GM18951 (cell line): ENCODE measurements around the gene MAGI3.
"Not testable (repeated sequence)": the region's sequence is repeated elsewhere in the genome, so short reads cannot be mapped to it uniquely, and the experiment has no call there.

Source experiments
- POLR2A ChIP-seq: IDR thresholded peaks from 4 replicates; pipeline ENCODE4 v1.6.1; 2011; ENCODE audit warnings: mild to moderate bottlenecking; ENCODE audit not compliant: insufficient read length, insufficient read depth; ENCODE audit errors: extremely low read depth
- in situ Hi-C: fragments of 300-500 bp; cut with MboI; formaldehyde crosslinking; loops from one replicate; pipeline ENCODE4 v1.12.0; 2022; ENCODE audit warnings: low sequenced_read_pairs, mixed read lengths, inconsistent platforms; ENCODE audit not compliant: unreplicated experiment

MAGI3 gene

GRCh38 chr1:113493533-113493932 lies 103.2 kb downstream of the MAGI3 start:
- TF ChIP-seq POLR2A = no peak
- in situ Hi-C loops = no loop called here

GRCh38 chr1:113505357-113505756 lies 115.0 kb downstream of the MAGI3 start:
- in situ Hi-C loops = no loop called here
- no peak for TF ChIP-seq POLR2A

GRCh38 chr1:113507552-113508214 lies 117.4 kb downstream of the MAGI3 start:
- TF ChIP-seq POLR2A = no peak
- in situ Hi-C loops = no loop called here

- TF ChIP-seq POLR2A = no peak
- in situ Hi-C loops = no loop called here
Observed at GRCh38 chr1:113508364-113509164, 118.2 kb downstream of the MAGI3 start.

- in situ Hi-C loops = not testable (repeated sequence)
Observed at GRCh38 chr1:113509766-113510165, 119.5 kb downstream of the MAGI3 start.

GRCh38 chr1:113511269-113511668 lies 121.0 kb downstream of the MAGI3 start:
- no peak for TF ChIP-seq POLR2A
- in situ Hi-C loops = no loop called here

GRCh38 chr1:113515498-113515897 lies 125.2 kb downstream of the MAGI3 start:
- in situ Hi-C loops = no loop called here
- TF ChIP-seq POLR2A = no peak

- in situ Hi-C loops = no loop called here
- no peak for TF ChIP-seq POLR2A
Observed at GRCh38 chr1:113517346-113517745, 127.0 kb downstream of the MAGI3 start.

GRCh38 chr1:113517983-113518382 lies 127.7 kb downstream of the MAGI3 start:
- TF ChIP-seq POLR2A = no peak
- in situ Hi-C loops = no loop called here

GRCh38 chr1:113519556-113519955 lies 129.2 kb downstream of the MAGI3 start:
- in situ Hi-C loops = no loop called here
- TF ChIP-seq POLR2A = no peak

- in situ Hi-C loops = no loop called here
- no peak for TF ChIP-seq POLR2A
Observed at GRCh38 chr1:113530021-113530420, 139.7 kb downstream of the MAGI3 start.

GRCh38 chr1:113531321-113531720 lies 141.0 kb downstream of the MAGI3 start:
- TF ChIP-seq POLR2A = no peak
- in situ Hi-C loops = no loop called here

- in situ Hi-C loops = no loop called here
Observed at GRCh38 chr1:113533061-113533460, 142.7 kb downstream of the MAGI3 start.

GRCh38 chr1:113534130-113534817 lies 144.0 kb downstream of the MAGI3 start:
- in situ Hi-C loops = no loop called here
- TF ChIP-seq POLR2A = no peak

More at GRCh38 chr1:113533061-113533460, 142.7 kb downstream of the MAGI3 start:
- TF ChIP-seq POLR2A = no peak
